H1 (cell line): ENCODE results near the gene EFCAB8. TPM values are rescaled to one million over a fixed set of nuclear protein-coding genes. Genes with fewer than 3 reads are reported as not detected.

ENCODE experiments used
- CTCF ChIA-PET: fragments of 300-600 bp; sonication (Branson Sonifier 250); formaldehyde crosslinking; loops from one replicate; lab custom pipeline; 2021; ENCODE audit not compliant: partially characterized antibody; lab: Charles Lee
- POLR2A ChIA-PET: fragments of 300-600 bp; sonication (Branson Sonifier 250); formaldehyde crosslinking; loops from one replicate; lab custom pipeline; 2021; ENCODE audit warnings: inconsistent platforms; ENCODE audit not compliant: partially characterized antibody; lab: Charles Lee
- DNase-seq, 2 experiments: peaks; one replicate each; pipeline versions ENCODE4 v3.0.0 to v3.0.0-alpha.2; 2010 to 2022; ENCODE audit warnings: low spot score in 2 of 2, low read depth in 1 of 2, mixed read lengths in 1 of 2
- FAIRE-seq: peaks from 2 replicates; lab custom pipeline; 2011; peaks lifted over from hg19 to GRCh38; lab: Jason Lieb, UNC
- H2AFZ ChIP-seq: 2 replicates; pipeline ENCODE4 v1.8.1; 2012; ENCODE audit warnings: low read length, inconsistent platforms
- H2AK5ac ChIP-seq: 2 replicates; pipeline ENCODE4 v1.6.1; 2013; ENCODE audit warnings: low read depth, low read length
- H2BK120ac ChIP-seq: replicated peaks from 2 replicates; pipeline ENCODE3; 2013; ENCODE audit warnings: low read depth, low read length, inconsistent platforms
- H2BK12ac ChIP-seq: 2 replicates; pipeline ENCODE4 v1.6.1; 2013; ENCODE audit warnings: low read depth, low read length
- H2BK15ac ChIP-seq: 2 replicates; pipeline ENCODE4 v1.6.1; 2013; ENCODE audit warnings: low read length
- H2BK20ac ChIP-seq: 2 replicates; pipeline ENCODE4 v1.6.1; 2013; ENCODE audit warnings: low read length
- H2BK5ac ChIP-seq: 2 replicates; pipeline ENCODE4 v1.6.1; 2013; ENCODE audit warnings: low read depth, low read length
- H3K14ac ChIP-seq: 2 replicates; pipeline ENCODE4 v1.6.1; 2013; ENCODE audit warnings: inconsistent platforms; ENCODE audit not compliant: insufficient read length
- H3K18ac ChIP-seq: 2 replicates; pipeline ENCODE4 v1.6.1; 2013; ENCODE audit warnings: low read length; ENCODE audit errors: extremely low read depth
- H3K23ac ChIP-seq: 2 replicates; pipeline ENCODE4 v1.6.1; 2013; ENCODE audit warnings: inconsistent platforms; ENCODE audit not compliant: insufficient read length
- H3K23me2 ChIP-seq: 2 replicates; pipeline ENCODE4 v1.6.1; 2013; ENCODE audit warnings: low read depth, low read length
- H3K27ac ChIP-seq: 2 replicates; pipeline ENCODE4 v1.6.1; 2011; ENCODE audit warnings: low read depth, low read length, inconsistent platforms
- H3K27me3 ChIP-seq, 4 experiments: replicated peaks in 1 of 4; 1 replicate in 1 of 4; 2 replicates in 3 of 4; pipeline versions ENCODE4 v1.6.1 to v1.8.1; 2011 to 2013; ENCODE audit warnings: low read length in 3 of 4, mild to moderate bottlenecking in 3 of 4, inconsistent platforms in 2 of 4, mixed read lengths in 2 of 4, moderate library complexity in 1 of 4; ENCODE audit not compliant: control insufficient read depth in 3 of 4, insufficient read depth in 3 of 4; ENCODE audit errors: extremely low read depth in 1 of 4
- H3K36me3 ChIP-seq, 4 experiments: 2 replicates each; pipeline versions ENCODE4 v1.6.1 to v1.8.1; 2011 to 2013; ENCODE audit warnings: mild to moderate bottlenecking in 4 of 4, low read length in 3 of 4, moderate library complexity in 2 of 4, control low read depth in 1 of 4, inconsistent platforms in 1 of 4; ENCODE audit not compliant: insufficient read depth in 4 of 4, control insufficient read depth in 2 of 4
- H3K4ac ChIP-seq: replicated peaks from 2 replicates; pipeline ENCODE3; 2013; ENCODE audit warnings: low read length, low read depth, mixed read lengths, inconsistent platforms; ENCODE audit not compliant: insufficient read length
- H3K4me1 ChIP-seq, 4 experiments: replicated peaks in 1 of 4; 1 replicate in 1 of 4; 2 replicates in 3 of 4; pipeline versions ENCODE4 v1.6.1 to v1.8.1; 2011 to 2013; ENCODE audit warnings: low read length in 3 of 4, inconsistent platforms in 2 of 4, mixed read lengths in 1 of 4; ENCODE audit not compliant: insufficient read depth in 4 of 4, control insufficient read depth in 3 of 4
- H3K4me2 ChIP-seq, 2 experiments: 2 replicates each; pipeline versions ENCODE4 v1.6.1 to v1.8.1; 2011 to 2013; ENCODE audit warnings: low read depth in 2 of 2, low read length in 2 of 2, control low read depth in 1 of 2, inconsistent platforms in 1 of 2, mild to moderate bottlenecking in 1 of 2; ENCODE audit not compliant: insufficient read depth in 1 of 2
- H3K4me3 ChIP-seq, 4 experiments: fragments of 200-600, 300-600 bp in 1 of 4; sonication (generic), shearing (Covaris generic), sonication (Bioruptor Twin) in 1 of 4; 2 replicates each; pipeline versions ENCODE4 v1.5.1 to v1.8.1; 2011 to 2016; ENCODE audit warnings: low read length in 4 of 4, low read depth in 3 of 4, control low read depth in 2 of 4, inconsistent platforms in 2 of 4, mild to moderate bottlenecking in 2 of 4, mixed read lengths in 1 of 4, moderate library complexity in 1 of 4; ENCODE audit not compliant: insufficient read depth in 2 of 4; ENCODE audit errors: extremely low read depth in 1 of 4
- H3K56ac ChIP-seq: replicated peaks from 2 replicates; pipeline ENCODE3; 2013; ENCODE audit warnings: low read depth, mild to moderate bottlenecking, mixed read lengths, low read length, inconsistent platforms; ENCODE audit not compliant: insufficient read length
- H3K79me1 ChIP-seq: 2 replicates; pipeline ENCODE4 v1.6.1; 2013; ENCODE audit warnings: low read depth, low read length, control low read depth
- H3K79me2 ChIP-seq, 2 experiments: 2 replicates each; pipeline versions ENCODE4 v1.6.1 to v1.8.1; 2012 to 2013; ENCODE audit warnings: low read length in 2 of 2, mild to moderate bottlenecking in 2 of 2, inconsistent platforms in 1 of 2; ENCODE audit not compliant: insufficient read depth in 2 of 2, control insufficient read depth in 1 of 2
- H3K9ac ChIP-seq, 4 experiments: replicated peaks in 1 of 4; 1 replicate in 1 of 4; 2 replicates in 3 of 4; pipeline versions ENCODE4 v1.6.1 to v1.8.1; 2011 to 2013; ENCODE audit warnings: low read depth in 3 of 4, low read length in 3 of 4, control low read depth in 2 of 4, mild to moderate bottlenecking in 2 of 4, moderate library complexity in 2 of 4, inconsistent platforms in 1 of 4; ENCODE audit errors: extremely low read depth in 1 of 4
- H3K9me3 ChIP-seq, 2 experiments: 2 replicates each; pipeline versions ENCODE4 v1.6.1 to v1.8.1; 2012 to 2013; ENCODE audit warnings: mild to moderate bottlenecking in 2 of 2, moderate library complexity in 2 of 2, control low read depth in 1 of 2, inconsistent platforms in 1 of 2, low read depth in 1 of 2, low read length in 1 of 2, mixed read lengths in 1 of 2; ENCODE audit not compliant: insufficient read depth in 2 of 2
- H4K20me1 ChIP-seq, 2 experiments: replicated peaks in 1 of 2; 2 replicates each; pipeline versions ENCODE3 to v1.8.1; 2011 to 2013; ENCODE audit warnings: inconsistent platforms in 2 of 2, low read length in 2 of 2, mild to moderate bottlenecking in 1 of 2; ENCODE audit not compliant: insufficient read depth in 2 of 2, control insufficient read depth in 1 of 2
- H4K5ac ChIP-seq: 2 replicates; pipeline ENCODE4 v1.6.1; 2013; ENCODE audit warnings: low read length, low read depth, mixed read lengths, inconsistent platforms; ENCODE audit not compliant: insufficient read length
- H4K8ac ChIP-seq: 2 replicates; pipeline ENCODE4 v1.8.0; 2013; ENCODE audit warnings: mild to moderate bottlenecking, moderate library complexity, low read length, inconsistent platforms; ENCODE audit not compliant: insufficient read depth; ENCODE audit errors: extremely low read depth
- H4K91ac ChIP-seq: replicated peaks from 2 replicates; pipeline ENCODE3; 2013; ENCODE audit warnings: low read length, mixed read lengths, inconsistent platforms; ENCODE audit not compliant: insufficient read length
- BRCA1 ChIP-seq: IDR thresholded peaks from 2 replicates; pipeline ENCODE4 v1.6.1; 2012; ENCODE audit warnings: low read depth, low read length, improper control_type of control experiment
- KDM1A ChIP-seq: fragments of 200-600, 300-600 bp; sonication (generic); IDR thresholded peaks from 2 replicates; pipeline ENCODE4 v1.7.1; 2016; ENCODE audit warnings: mild to moderate bottlenecking, low read length, borderline replicate concordance
- RNF2 ChIP-seq: fragments of 200-900, 300-1000 bp; sonication (generic); IDR thresholded peaks from 2 replicates; pipeline ENCODE4 v1.7.1; 2016; ENCODE audit warnings: borderline replicate concordance, low read depth, mild to moderate bottlenecking, antibody characterized with exemption, low read length; ENCODE audit not compliant: poor library complexity, severe bottlenecking; ENCODE audit errors: missing control alignments
- WGBS, 2 experiments: shearing (Covaris generic) in 1 of 2; methylation state at CpG; one replicate each; pipeline versions ENCODE4 v1.1.6 to v1.1.7; 2013 to 2015; ENCODE audit warnings: low lambda C conversion rate in 2 of 2, mixed read lengths in 2 of 2, inconsistent platforms in 1 of 2, low coverage in 1 of 2, missing lambda C conversion rate in 1 of 2; ENCODE audit not compliant: insufficient replicate concordance in 2 of 2, insufficient coverage in 1 of 2, insufficient read length in 1 of 2; ENCODE audit errors: extremely low coverage in 1 of 2, missing lambda C conversion rate in 1 of 2; 5-methylcytosine and 5-hydroxymethylcytosine counted together
- polyA plus RNA-seq, 7 experiments: library from polyadenylated mRNA; depleted of rRNA in 3 of 7; stranded (reverse) in 5 of 7; unstranded in 2 of 7; fragments of >200 nt in 5 of 7; fragments of 200-250 nt in 2 of 7; gene quantifications; 1 replicate in 5 of 7; 2 replicates in 1 of 7; 4 replicates in 1 of 7; pipeline versions ENCODE4 v1.2.1 to v1.2.3, GENCODE V29; 2011 to 2013; ENCODE audit warnings: missing spikeins in 2 of 7, mixed read lengths in 2 of 7
- total RNA-seq: library from RNA; stranded (reverse); fragmentation: NEBNext Ultra II Directional; extraction: Animal tissue kit (Norgen Biotek cat#: 25700); gene quantifications from 2 replicates; pipeline ENCODE4 v1.2.1, GENCODE V29; 2021

The EFCAB8 gene
- total and polyA plus RNA-seq, 2 of the 8 experiments (the other 6 are each of a cell fraction or from before 2014, with no cell fraction given), result 0.06 to 0.20 TPM

- no peaks in the 10 kb centered on the region for H3K36me3 ChIP-seq
- no peak overlapping the region for H2BK20ac ChIP-seq
- H2BK15ac ChIP-seq, result no peak overlapping the region
- H4K8ac ChIP-seq, result no peak overlapping the region
- no peak overlapping the region for H3K4me3 ChIP-seq
- H3K9ac ChIP-seq, result no peak overlapping the region
- H3K79me2 ChIP-seq, result no peaks in the 10 kb centered on the region
- H3K14ac ChIP-seq, result no peak overlapping the region
- FAIRE-seq (no peak), DNase-seq (no peak)
- H2AFZ ChIP-seq, result no peak overlapping the region
- H4K5ac ChIP-seq, result no peak overlapping the region
- H3K27me3 ChIP-seq, result no peaks in the 10 kb centered on the region
- no peak overlapping the region for H3K27ac ChIP-seq
- no peak overlapping the region for H2AK5ac ChIP-seq
- H3K56ac ChIP-seq, result no peak overlapping the region
- no peaks in the 10 kb centered on the region for H3K79me1 ChIP-seq
- H4K20me1 ChIP-seq, result no peaks in the 10 kb centered on the region
- no peak overlapping the region for H3K4ac ChIP-seq
- ChIA-PET POLR2A (no interaction called here), CTCF (interaction anchor here (0.8 to 3.8 kb wide), 5 partner anchors 11 to 99 kb away, joined by 3 to 26 read pairs (median 3); partner anchors contain the start of gene SUN5)
- 76% methylated on average over 4 of the region's 4 CpGs; no CpG with 5 or more reads in 1 of the 2 experiments for WGBS, 2 experiments
- H2BK120ac ChIP-seq, result no peak overlapping the region
- no peaks in the 10 kb centered on the region for H3K23me2 ChIP-seq
- H3K18ac ChIP-seq, result no peak overlapping the region
- H4K91ac ChIP-seq, result no peak overlapping the region
- no peaks in the 10 kb centered on the region for H3K9me3 ChIP-seq
- no peak overlapping the region for H3K4me2 ChIP-seq
- no peak overlapping the region for H2BK5ac ChIP-seq
- no peak overlapping the region for H3K23ac ChIP-seq
- no peaks in the 10 kb centered on the region for H3K4me1 ChIP-seq
- H2BK12ac ChIP-seq, result no peak overlapping the region
- TF ChIP-seq RNF2 (no peak), BRCA1 (no peak), KDM1A (no peak)
Measured at GRCh38 chr20:32906200-32906599, 47.5 kb downstream of the EFCAB8 start.
